H9 (cell line): ENCODE data around the gene HLA-DRA. TPM values are rescaled to one million over a fixed set of nuclear protein-coding genes. Genes with fewer than 3 reads are reported as not detected.

Experiments
- DNase-seq: peaks from one replicate; pipeline ENCODE4 v3.0.0-alpha.2; 2017
- H2AFZ ChIP-seq: one replicate; pipeline ENCODE4 v1.6.1; 2013; ENCODE audit warnings: mild to moderate bottlenecking, low read length, control low read depth, moderate library complexity
- H2AK5ac ChIP-seq: 2 replicates; pipeline ENCODE4 v1.6.1; 2013; ENCODE audit warnings: low read length, control low read depth, mixed read lengths; ENCODE audit not compliant: insufficient read length
- H2BK120ac ChIP-seq: one replicate; pipeline ENCODE4 v1.6.1; 2013; ENCODE audit warnings: low read depth, mild to moderate bottlenecking, low read length, control low read depth, inconsistent platforms; ENCODE audit not compliant: poor library complexity, severe bottlenecking
- H2BK12ac ChIP-seq: 2 replicates; pipeline ENCODE4 v1.6.1; 2013; ENCODE audit warnings: low read length, control low read depth, mixed read lengths, low read depth; ENCODE audit not compliant: insufficient read length
- H2BK15ac ChIP-seq: 2 replicates; pipeline ENCODE4 v1.6.1; 2013; ENCODE audit warnings: low read depth, low read length, control low read depth
- H2BK20ac ChIP-seq: one replicate; pipeline ENCODE4 v1.6.1; 2013; ENCODE audit warnings: low read depth, mild to moderate bottlenecking, low read length, control low read depth, inconsistent platforms; ENCODE audit not compliant: poor library complexity, severe bottlenecking
- H2BK5ac ChIP-seq: 2 replicates; pipeline ENCODE4 v1.6.1; 2013; ENCODE audit warnings: low read length, control low read depth, mixed read lengths; ENCODE audit not compliant: insufficient read length
- H3K14ac ChIP-seq: 2 replicates; pipeline ENCODE4 v1.6.1; 2013; ENCODE audit warnings: low read length, control low read depth; ENCODE audit not compliant: insufficient read depth
- H3K18ac ChIP-seq: 2 replicates; pipeline ENCODE4 v1.6.1; 2013; ENCODE audit warnings: low read depth, mild to moderate bottlenecking, mixed read lengths, low read length, control low read depth; ENCODE audit not compliant: insufficient read length
- H3K23ac ChIP-seq: 2 replicates; pipeline ENCODE4 v1.6.1; 2013; ENCODE audit warnings: low read length, control low read depth, mixed read lengths, low read depth; ENCODE audit not compliant: insufficient read length
- H3K23me2 ChIP-seq: 2 replicates; pipeline ENCODE4 v1.6.1; 2013; ENCODE audit warnings: low read depth, mild to moderate bottlenecking, mixed read lengths, low read length, control low read depth; ENCODE audit not compliant: insufficient read length, poor library complexity, severe bottlenecking
- H3K27ac ChIP-seq: 2 replicates; pipeline ENCODE4 v1.5.1; 2013; ENCODE audit warnings: low read length, control low read depth, mixed read lengths, low read depth; ENCODE audit not compliant: insufficient read length
- H3K27me3 ChIP-seq: 2 replicates; pipeline ENCODE4 v1.6.1; 2013; ENCODE audit warnings: low read length, control low read depth, inconsistent platforms; ENCODE audit not compliant: insufficient read depth
- H3K4ac ChIP-seq: 2 replicates; pipeline ENCODE4 v1.6.1; 2013; ENCODE audit warnings: low read depth, mild to moderate bottlenecking, control low read depth, inconsistent platforms, low read length, moderate library complexity
- H3K4me1 ChIP-seq: 2 replicates; pipeline ENCODE4 v1.6.1; 2013; ENCODE audit warnings: low read length, control low read depth, inconsistent platforms; ENCODE audit not compliant: insufficient read depth
- H3K4me2 ChIP-seq: 2 replicates; pipeline ENCODE4 v1.6.1; 2013; ENCODE audit warnings: low read length, control low read depth, mixed read lengths; ENCODE audit not compliant: insufficient read length, insufficient read depth
- H3K56ac ChIP-seq: 2 replicates; pipeline ENCODE4 v1.6.1; 2013; ENCODE audit warnings: low read depth, mild to moderate bottlenecking, mixed read lengths, low read length, control low read depth; ENCODE audit not compliant: insufficient read length
- H3K79me1 ChIP-seq: 2 replicates; pipeline ENCODE4 v1.6.1; 2013; ENCODE audit warnings: low read depth, mild to moderate bottlenecking, moderate library complexity, low read length, control low read depth, inconsistent platforms; ENCODE audit not compliant: insufficient read depth, poor library complexity, severe bottlenecking
- H3K79me2 ChIP-seq: 2 replicates; pipeline ENCODE4 v1.6.1; 2013; ENCODE audit warnings: low read length, control low read depth, inconsistent platforms; ENCODE audit not compliant: insufficient read depth
- H3K9ac ChIP-seq: 2 replicates; pipeline ENCODE4 v1.6.1; 2013; ENCODE audit warnings: low read length, control low read depth, mixed read lengths; ENCODE audit not compliant: insufficient read length; ENCODE audit errors: extremely low read depth
- H3K9me3 ChIP-seq: one replicate; pipeline ENCODE4 v1.6.1; 2013; ENCODE audit warnings: low read depth, low read length, inconsistent platforms; ENCODE audit not compliant: control insufficient read depth
- H3T11ph ChIP-seq: one replicate; pipeline ENCODE4 v1.6.1; 2013; ENCODE audit warnings: mild to moderate bottlenecking, low read length, control low read depth, inconsistent platforms
- H4K20me1 ChIP-seq: one replicate; pipeline ENCODE4 v1.6.1; 2013; ENCODE audit not compliant: control insufficient read depth, insufficient read length, insufficient read depth
- H4K5ac ChIP-seq: 2 replicates; pipeline ENCODE4 v1.6.1; 2013; ENCODE audit warnings: low read depth, mild to moderate bottlenecking, mixed read lengths, low read length, control low read depth; ENCODE audit not compliant: insufficient read length
- H4K8ac ChIP-seq: replicated peaks from 2 replicates; pipeline ENCODE4 v1.6.1; 2013; ENCODE audit warnings: low read length, control low read depth, mixed read lengths, low read depth; ENCODE audit not compliant: insufficient read length
- H4K91ac ChIP-seq: 2 replicates; pipeline ENCODE4 v1.6.1; 2013; ENCODE audit warnings: low read depth, mild to moderate bottlenecking, moderate library complexity, mixed read lengths, low read length, control low read depth; ENCODE audit not compliant: insufficient read length
- H3K27ac Mint-ChIP-seq, 3 experiments: 2 replicates in 2 of 3; 3 replicates in 1 of 3; pipeline ENCODE4 v1.8.0; 2020 to 2021; ENCODE audit warnings: mixed read lengths in 3 of 3, mild to moderate bottlenecking in 1 of 3, moderate library complexity in 1 of 3
- H3K27me3 Mint-ChIP-seq: 2 replicates; pipeline ENCODE4 v1.8.0; 2021; ENCODE audit warnings: low read depth, mild to moderate bottlenecking, moderate library complexity, mixed read lengths
- H3K36me3 Mint-ChIP-seq, 3 experiments: 2 replicates in 2 of 3; 3 replicates in 1 of 3; pipeline ENCODE4 v1.8.0; 2020 to 2021; ENCODE audit warnings: low read depth in 3 of 3, mixed read lengths in 3 of 3; ENCODE audit not compliant: insufficient read depth in 1 of 3
- H3K4me1 Mint-ChIP-seq, 2 experiments: 2 replicates each; pipeline ENCODE4 v1.8.0; 2020; ENCODE audit warnings: mixed read lengths in 2 of 2
- H3K4me3 Mint-ChIP-seq, 2 experiments: 2 replicates in 1 of 2; 3 replicates in 1 of 2; pipeline ENCODE4 v1.8.0; 2020 to 2021; ENCODE audit warnings: mild to moderate bottlenecking in 2 of 2, mixed read lengths in 2 of 2, moderate library complexity in 1 of 2
- H3K9me3 Mint-ChIP-seq, 2 experiments: 2 replicates in 1 of 2; 3 replicates in 1 of 2; pipeline ENCODE4 v1.8.0; 2020; ENCODE audit warnings: mild to moderate bottlenecking in 2 of 2, mixed read lengths in 2 of 2, moderate library complexity in 1 of 2
- WGBS: extraction: QIAGEN DNeasy Blood & Tissue Kit; methylation state at CpG from one replicate; pipeline ENCODE4 v1.1.7; 2013; ENCODE audit warnings: missing lambda C conversion rate, low lambda C conversion rate, mixed read lengths; ENCODE audit not compliant: insufficient read length; ENCODE audit errors: extremely low coverage; 5-methylcytosine and 5-hydroxymethylcytosine counted together
- total RNA-seq: library from RNA; stranded (reverse); gene quantifications from 2 replicates; pipeline ENCODE4 v1.2.1, GENCODE V29; 2021
- TF ChIP-seq, protein P1 (sequence below): fragments of 200-600 bp; sonication (generic); conservative IDR thresholded peaks from 3 replicates; pipeline ENCODE4 v1.8.0; 2021; ENCODE audit warnings: antibody characterized with exemption, mild to moderate bottlenecking

HLA-DRA gene
- total RNA-seq, 1 experiment from 2014 or later: 3.1 TPM

- H4K8ac ChIP-seq: no peak overlapping the region
- no peak overlapping the region for H2BK120ac ChIP-seq
- no peak overlapping the region for H3K23ac ChIP-seq
- H3K23me2 ChIP-seq: no peaks in the 10 kb centered on the region
- H3K4ac ChIP-seq: no peak overlapping the region
- H3K79me1 ChIP-seq: no peaks in the 10 kb centered on the region
- H3T11ph ChIP-seq: no peak overlapping the region
- H3K9ac ChIP-seq: no peak overlapping the region
- H2BK12ac ChIP-seq: no peak overlapping the region
- no CpG with 5 or more reads among the region's 2 CpGs for WGBS
- H3K79me2 ChIP-seq: no peaks in the 10 kb centered on the region
- no peak overlapping the region for H2BK20ac ChIP-seq
- H3K4me3 Mint-ChIP-seq: no peak overlapping the region
- H3K4me1 Mint-ChIP-seq: peaks cover 4 to 5% of the 10 kb centered on the region in 2 experiments
- H3K27ac Mint-ChIP-seq: no peak overlapping the region
- TF ChIP-seq, protein P1, sequence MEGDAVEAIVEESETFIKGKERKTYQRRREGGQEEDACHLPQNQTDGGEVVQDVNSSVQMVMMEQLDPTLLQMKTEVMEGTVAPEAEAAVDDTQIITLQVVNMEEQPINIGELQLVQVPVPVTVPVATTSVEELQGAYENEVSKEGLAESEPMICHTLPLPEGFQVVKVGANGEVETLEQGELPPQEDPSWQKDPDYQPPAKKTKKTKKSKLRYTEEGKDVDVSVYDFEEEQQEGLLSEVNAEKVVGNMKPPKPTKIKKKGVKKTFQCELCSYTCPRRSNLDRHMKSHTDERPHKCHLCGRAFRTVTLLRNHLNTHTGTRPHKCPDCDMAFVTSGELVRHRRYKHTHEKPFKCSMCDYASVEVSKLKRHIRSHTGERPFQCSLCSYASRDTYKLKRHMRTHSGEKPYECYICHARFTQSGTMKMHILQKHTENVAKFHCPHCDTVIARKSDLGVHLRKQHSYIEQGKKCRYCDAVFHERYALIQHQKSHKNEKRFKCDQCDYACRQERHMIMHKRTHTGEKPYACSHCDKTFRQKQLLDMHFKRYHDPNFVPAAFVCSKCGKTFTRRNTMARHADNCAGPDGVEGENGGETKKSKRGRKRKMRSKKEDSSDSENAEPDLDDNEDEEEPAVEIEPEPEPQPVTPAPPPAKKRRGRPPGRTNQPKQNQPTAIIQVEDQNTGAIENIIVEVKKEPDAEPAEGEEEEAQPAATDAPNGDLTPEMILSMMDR: no peak
- H2BK5ac ChIP-seq: no peak overlapping the region
- no peak overlapping the region for H4K5ac ChIP-seq
- no peaks in the 10 kb centered on the region; a peak in 1 of 7 replicates for H3K36me3 Mint-ChIP-seq
- no peaks in the 10 kb centered on the region for H3K4me1 ChIP-seq
- H3K18ac ChIP-seq: no peak overlapping the region
- H4K91ac ChIP-seq: no peak overlapping the region
- DNase-seq: no peak
- H2BK15ac ChIP-seq: no peak overlapping the region
- peaks cover 3% of the 10 kb centered on the region for H3K27me3 Mint-ChIP-seq
- H3K56ac ChIP-seq: no peak overlapping the region
- no peaks in the 10 kb centered on the region for H3K9me3 ChIP-seq
- H4K20me1 ChIP-seq: no peaks in the 10 kb centered on the region
- no peak overlapping the region for H2AFZ ChIP-seq
- H3K27me3 ChIP-seq: no peaks in the 10 kb centered on the region
- H3K4me2 ChIP-seq: no peak overlapping the region
- H3K27ac ChIP-seq: no peak overlapping the region
- H2AK5ac ChIP-seq: no peak overlapping the region
- 0 out of 5 replicates have a peak, but pooled peaks cover 0 to 2% of the 10 kb centered on the region in 2 experiments for H3K9me3 Mint-ChIP-seq
- no peak overlapping the region for H3K14ac ChIP-seq
Observed at GRCh38 chr6:32444433-32444832, 4.7 kb downstream of the HLA-DRA start.
